ENCODE results near the gene MYOCOS.

MYOCOS gene

GRCh38 chr1:171674431-171675405, 52.7 kb downstream of the MYOCOS start:
- no peak for DNase-seq (ENCODE audit: extremely low read depth, low read depth)
- no peak for TF ChIP-seq CTCF (IDR thresholded peaks at IDR 0.05; ENCODE audit: low read depth, low read length)

Data from AG09319 (cell line).